Activated T-helper 1 cell treated with anti-CD3 and anti-CD28 coated beads, Interleukin-12 subunit alpha, Interleukin-12 subunit beta, Interleukin-2, Interleukin-4 antibody, amounts not matched to agents 30 ng/mL and 10 ng/mL and 1 ng/mL, durations not matched to agents 14 hours and 24 hours and 36 hours (primary cell): ENCODE measurements around the gene C11orf21. TPM values are rescaled to one million over a fixed set of nuclear protein-coding genes. Genes with fewer than 3 reads are reported as not detected.
A peak's percentile ranks its signal among the peaks of the same experiment; 100 is the strongest.

Experiments
- DNase-seq: peaks from one replicate; pipeline ENCODE4 v3.0.0; 2021; ENCODE audit warnings: low spot score
- H3K27ac Mint-ChIP-seq: one replicate; pipeline ENCODE4 v1.8.0; 2021; ENCODE audit warnings: mild to moderate bottlenecking, mixed read lengths
- H3K27me3 Mint-ChIP-seq: one replicate; pipeline ENCODE4 v1.8.0; 2022; ENCODE audit warnings: mild to moderate bottlenecking, moderate library complexity, mixed read lengths; ENCODE audit not compliant: insufficient read depth
- H3K36me3 Mint-ChIP-seq: one replicate; pipeline ENCODE4 v1.8.0; 2021; ENCODE audit warnings: low read depth, mixed read lengths
- H3K4me1 Mint-ChIP-seq: one replicate; pipeline ENCODE4 v1.8.0; 2021; ENCODE audit warnings: low read depth, mixed read lengths
- H3K4me3 Mint-ChIP-seq: one replicate; pipeline ENCODE4 v1.8.0; 2021; ENCODE audit warnings: mild to moderate bottlenecking, moderate library complexity, mixed read lengths
- H3K9me3 Mint-ChIP-seq: one replicate; pipeline ENCODE4 v1.8.0; 2021; ENCODE audit warnings: mixed read lengths
- intact Hi-C: fragments of 100-400 bp; cut with micrococcal nuclease; formaldehyde crosslinking; loops from one replicate; pipeline ENCODE4 v1.15.1; 2024
- total RNA-seq: library from RNA; stranded (reverse); gene quantifications from 2 replicates; pipeline ENCODE4 v1.2.3, GENCODE V29; 2022

C11orf21 gene
- total RNA-seq, 1 donor from 2014 or later: 2.5 TPM

- DNase-seq: no peak
- H3K9me3 Mint-ChIP-seq: no peaks in the 10 kb centered on the region
- intact Hi-C loops: loop anchor here (2.0 to 5.0 kb wide), 2 partner anchors 416 to 617 kb away; partner anchors contain the start of genes CDKN1C and LSP1
- peak overlapping the region; percentile 62 for H3K4me3 Mint-ChIP-seq
- H3K27me3 Mint-ChIP-seq: peaks cover 22% of the 10 kb centered on the region
- H3K36me3 Mint-ChIP-seq: no peaks in the 10 kb centered on the region
- H3K27ac Mint-ChIP-seq: peak overlapping the region; percentile 40
- H3K4me1 Mint-ChIP-seq: peaks cover 16% of the 10 kb centered on the region
Observed at GRCh38 chr11:2267851-2268728, 33.6 kb downstream of the C11orf21 start.

- peaks cover 15% of the 10 kb centered on the region for H3K27me3 Mint-ChIP-seq
- peaks cover 16% of the 10 kb centered on the region for H3K4me1 Mint-ChIP-seq
- no peaks in the 10 kb centered on the region for H3K36me3 Mint-ChIP-seq
- no peak overlapping the region for H3K4me3 Mint-ChIP-seq
- no peaks in the 10 kb centered on the region for H3K9me3 Mint-ChIP-seq
- no peak overlapping the region for H3K27ac Mint-ChIP-seq
- intact Hi-C loops: loop anchor here (5.0 kb wide), 1 partner anchor 415 kb away; the partner anchor contains the start of gene LSP1
- DNase-seq: no peak
Observed at GRCh38 chr11:2267306-2267850, 34.3 kb downstream of the C11orf21 start.

GRCh38 chr11:2266586-2267305 is 35.0 kb downstream of the C11orf21 start:
- peaks cover 11% of the 10 kb centered on the region for H3K27me3 Mint-ChIP-seq
- no peak for DNase-seq
- no peaks in the 10 kb centered on the region for H3K36me3 Mint-ChIP-seq
- peaks cover 16% of the 10 kb centered on the region for H3K4me1 Mint-ChIP-seq
- intact Hi-C loops: loop anchor here (5.0 kb wide), 1 partner anchor 414 kb away; the partner anchor contains the start of gene LSP1
- no peak overlapping the region for H3K4me3 Mint-ChIP-seq
- H3K9me3 Mint-ChIP-seq: no peaks in the 10 kb centered on the region
- H3K27ac Mint-ChIP-seq: no peak overlapping the region

- Mint-ChIP-seq H3K36me3 (no peaks in the 10 kb centered on the region), H3K27me3 (peaks cover 7% of the 10 kb centered on the region), H3K4me1 (peaks cover 16% of the 10 kb centered on the region), H3K4me3 (peak overlapping the region; percentile 51), H3K27ac (peak overlapping the region; percentile 27), H3K9me3 (no peaks in the 10 kb centered on the region)
- intact Hi-C loops: loop anchor here (1.0 to 5.0 kb wide), 3 partner anchors 34 to 414 kb away; partner anchors contain the start of gene LSP1
- DNase-seq: no peak
Observed at GRCh38 chr11:2265854-2266585, 35.7 kb downstream of the C11orf21 start.

- DNase-seq: peak; percentile 21
- Mint-ChIP-seq H3K27me3 (peaks cover 4% of the 10 kb centered on the region), H3K4me3 (peak overlapping the region; percentile 51), H3K36me3 (no peaks in the 10 kb centered on the region), H3K9me3 (no peaks in the 10 kb centered on the region), H3K27ac (peak overlapping the region; percentile 27), H3K4me1 (peaks cover 16% of the 10 kb centered on the region)
- intact Hi-C loops: loop anchor here (1.0 to 5.0 kb wide), 3 partner anchors 35 to 413 kb away; partner anchors contain the start of gene LSP1
Observed at GRCh38 chr11:2265396-2265795, 36.3 kb downstream of the C11orf21 start.

- H3K4me1 Mint-ChIP-seq: peaks cover 16% of the 10 kb centered on the region
- no peak overlapping the region for H3K27ac Mint-ChIP-seq
- peaks cover 4% of the 10 kb centered on the region for H3K27me3 Mint-ChIP-seq
- no peaks in the 10 kb centered on the region for H3K9me3 Mint-ChIP-seq
- intact Hi-C loops: loop anchor here (1.0 to 5.0 kb wide), 3 partner anchors 36 to 412 kb away; partner anchors contain the start of gene LSP1
- H3K4me3 Mint-ChIP-seq: no peak overlapping the region
- no peak for DNase-seq
- no peaks in the 10 kb centered on the region for H3K36me3 Mint-ChIP-seq
Observed at GRCh38 chr11:2264366-2265053, 37.2 kb downstream of the C11orf21 start.

GRCh38 chr11:2263724-2264360 is 37.9 kb downstream of the C11orf21 start:
- no peak overlapping the region for H3K27ac Mint-ChIP-seq
- H3K4me3 Mint-ChIP-seq: no peak overlapping the region
- no peak for DNase-seq
- no peaks in the 10 kb centered on the region for H3K36me3 Mint-ChIP-seq
- H3K9me3 Mint-ChIP-seq: no peaks in the 10 kb centered on the region
- H3K4me1 Mint-ChIP-seq: peaks cover 16% of the 10 kb centered on the region
- peaks cover 4% of the 10 kb centered on the region for H3K27me3 Mint-ChIP-seq
- intact Hi-C loops: no loop called here

- no peak overlapping the region for H3K4me3 Mint-ChIP-seq
- intact Hi-C loops: no loop called here
- H3K4me1 Mint-ChIP-seq: peaks cover 16% of the 10 kb centered on the region
- no peak for DNase-seq
- no peaks in the 10 kb centered on the region for H3K27me3 Mint-ChIP-seq
- no peaks in the 10 kb centered on the region for H3K9me3 Mint-ChIP-seq
- no peak overlapping the region for H3K27ac Mint-ChIP-seq
- no peaks in the 10 kb centered on the region for H3K36me3 Mint-ChIP-seq
Observed at GRCh38 chr11:2263071-2263565, 38.6 kb downstream of the C11orf21 start.

- DNase-seq: no peak
- Mint-ChIP-seq H3K36me3 (no peaks in the 10 kb centered on the region), H3K4me3 (no peak overlapping the region), H3K27me3 (no peaks in the 10 kb centered on the region), H3K9me3 (no peaks in the 10 kb centered on the region), H3K27ac (no peak overlapping the region), H3K4me1 (peaks cover 16% of the 10 kb centered on the region)
- intact Hi-C loops: no loop called here
Observed at GRCh38 chr11:2262301-2263070, 39.2 kb downstream of the C11orf21 start.

GRCh38 chr11:2261436-2262230 is 40.1 kb downstream of the C11orf21 start:
- Mint-ChIP-seq H3K27me3 (no peaks in the 10 kb centered on the region), H3K9me3 (no peaks in the 10 kb centered on the region), H3K4me3 (no peak overlapping the region), H3K36me3 (no peaks in the 10 kb centered on the region), H3K27ac (no peak overlapping the region), H3K4me1 (peaks cover 15% of the 10 kb centered on the region)
- intact Hi-C loops: no loop called here
- no peak for DNase-seq
